GM10266 (cell line): Measurements from ENCODE around the gene TMEM208.

ENCODE experiments used
- DNase-seq: peaks from one replicate; pipeline ENCODE4 v3.0.0; 2012; ENCODE audit errors: extremely low spot score
- CTCF ChIP-seq: IDR thresholded peaks from 2 replicates; pipeline ENCODE4 v1.5.1; 2012; ENCODE audit warnings: mild to moderate bottlenecking, low read depth; ENCODE audit not compliant: control insufficient read depth, insufficient read depth; ENCODE audit errors: missing control alignments

Gene TMEM208

GRCh38 chr16:67248073-67248400 is 21.1 kb downstream of the TMEM208 start:
- TF ChIP-seq CTCF, result no peak
- DNase-seq, result no peak

- DNase-seq, result peak; percentile 77
- TF ChIP-seq CTCF, result peak; percentile 43
Observed at GRCh38 chr16:67248401-67249177, 21.7 kb downstream of the TMEM208 start, which contains the start of gene SLC9A5. SLC9A5 (plus strand) TSS chr16:67248979; CDS start chr16:67249015, 36 bp downstream.

GRCh38 chr16:67249178-67250044 is 22.5 kb downstream of the TMEM208 start:
- DNase-seq, result no peak
- no peak for TF ChIP-seq CTCF

- no peak for TF ChIP-seq CTCF
- no peak for DNase-seq
Observed at GRCh38 chr16:67250045-67250327, 23.1 kb downstream of the TMEM208 start.

GRCh38 chr16:67252609-67253497 is 25.9 kb downstream of the TMEM208 start:
- DNase-seq, result no peak
- no peak for TF ChIP-seq CTCF

- no peak for TF ChIP-seq CTCF
- DNase-seq, result no peak
Observed at GRCh38 chr16:67254801-67255552, 28.0 kb downstream of the TMEM208 start.
